PC-3 (cell line): Measurements from ENCODE around the gene RGS9. TPM values are rescaled to one million over a fixed set of nuclear protein-coding genes. Genes with fewer than 3 reads are reported as not detected.

Experiments used
- ATAC-seq: fragments of 200-7000 bp; cut with Tn5 transposase; 2 replicates; pipeline ENCODE4 v1.9.1; 2020; ENCODE audit warnings: mild to moderate bottlenecking, moderate library complexity
- BruUV-seq: library from RNA; stranded (reverse); fragments of 400-500 nt; replicated peaks from 2 replicates; lab custom pipeline; 2021; lab: Mats Ljungman, UMichigan
- CTCF ChIA-PET: fragments of 300-600 bp; sonication (Branson Sonifier 250); formaldehyde crosslinking; loops from one replicate; lab custom pipeline; 2022; ENCODE audit warnings: antibody characterized with exemption; lab: Charles Lee
- POLR2A ChIA-PET: fragments of 300-600 bp; sonication (Branson Sonifier 250); formaldehyde crosslinking; loops from one replicate; lab custom pipeline; 2022; ENCODE audit warnings: antibody characterized with exemption; ENCODE audit not compliant: unreplicated experiment; lab: Charles Lee
- DNase-seq: peaks from one replicate; pipeline ENCODE4 v3.0.0-alpha.2; 2015
- H2AFZ ChIP-seq: fragments of 300-600 bp; sonication (generic); 2 replicates; pipeline ENCODE4 v1.6.0; 2016; ENCODE audit warnings: antibody characterized with exemption, low read length
- H3F3A ChIP-seq: fragments of 300-600 bp; sonication (generic); one replicate; pipeline ENCODE4 v1.6.0; 2017; ENCODE audit warnings: antibody characterized with exemption, low read length, control low read depth, mild to moderate bottlenecking; ENCODE audit not compliant: unreplicated experiment
- H3K27ac ChIP-seq: fragments of 300-600 bp; sonication (generic); 2 replicates; pipeline ENCODE4 v1.5.1; 2016; ENCODE audit warnings: mild to moderate bottlenecking, low read length
- H3K27me3 ChIP-seq: fragments of 300-600 bp; sonication (generic); 2 replicates; pipeline ENCODE4 v1.6.1; 2016; ENCODE audit warnings: low read length, mixed read lengths
- H3K36me3 ChIP-seq: fragments of 300-600 bp; sonication (generic); 2 replicates; pipeline ENCODE4 v1.6.1; 2016; ENCODE audit warnings: low read depth, mixed run types, low read length, mixed read lengths
- H3K4me1 ChIP-seq: fragments of 300-600 bp; sonication (generic); 2 replicates; pipeline ENCODE4 v1.5.1; 2016; ENCODE audit warnings: low read length; ENCODE audit not compliant: insufficient read depth
- H3K4me2 ChIP-seq: fragments of 300-600 bp; sonication (generic); 2 replicates; pipeline ENCODE4 v1.6.0; 2016; ENCODE audit warnings: low read length
- H3K4me3 ChIP-seq: fragments of 300-600 bp; sonication (generic); 2 replicates; pipeline ENCODE4 v1.5.1; 2016; ENCODE audit warnings: mild to moderate bottlenecking, low read length, mixed read lengths
- H3K79me2 ChIP-seq: fragments of 300-600 bp; sonication (generic); 2 replicates; pipeline ENCODE4 v1.6.1; 2017; ENCODE audit warnings: low read length, mixed read lengths
- H3K9ac ChIP-seq: fragments of 300-600 bp; sonication (generic); 2 replicates; pipeline ENCODE4 v1.6.0; 2016; ENCODE audit warnings: mild to moderate bottlenecking, low read length
- H3K9me2 ChIP-seq: fragments of 300-600 bp; sonication (generic); replicated peaks from 2 replicates; pipeline ENCODE4 v1.6.1; 2016; ENCODE audit warnings: mixed run types, low read length, mixed read lengths
- H3K9me3 ChIP-seq: fragments of 300-600 bp; sonication (generic); 2 replicates; pipeline ENCODE4 v1.6.1; 2016; ENCODE audit warnings: low read length, mixed read lengths
- H4K20me1 ChIP-seq: fragments of 300-600 bp; sonication (generic); 2 replicates; pipeline ENCODE4 v1.6.1; 2016; ENCODE audit warnings: low read length, mixed read lengths
- EZH2 ChIP-seq: fragments of 300-600 bp; sonication (generic); IDR thresholded peaks from one replicate; pipeline ENCODE4 v1.6.1; 2017; ENCODE audit warnings: antibody characterized with exemption, mild to moderate bottlenecking, low read length; ENCODE audit not compliant: unreplicated experiment
- EZH2phosphoT487 ChIP-seq: fragments of 300-600 bp; sonication (generic); IDR thresholded peaks from 2 replicates; pipeline ENCODE4 v1.6.1; 2018; ENCODE audit warnings: mild to moderate bottlenecking, antibody characterized with exemption, low read length, borderline replicate concordance
- intact Hi-C: fragments of 100-400 bp; cut with micrococcal nuclease; formaldehyde crosslinking; loops from 2 replicates; pipeline ENCODE4 v1.9.0; 2023
- total RNA-seq: library from RNA; depleted of rRNA; stranded (reverse); fragments of >200 nt; gene quantifications from 2 replicates; pipeline ENCODE4 v1.2.3, GENCODE V29; 2014
- TF ChIP-seq, protein P1 (sequence below): fragments of 300-600 bp; sonication (generic); conservative IDR thresholded peaks from 2 replicates; pipeline ENCODE4 v1.5.1; 2017; ENCODE audit warnings: antibody characterized with exemption, low read depth, mild to moderate bottlenecking, low read length

Gene RGS9
- total RNA-seq, 1 experiment from 2014 or later: 2.7 TPM

DNA sequence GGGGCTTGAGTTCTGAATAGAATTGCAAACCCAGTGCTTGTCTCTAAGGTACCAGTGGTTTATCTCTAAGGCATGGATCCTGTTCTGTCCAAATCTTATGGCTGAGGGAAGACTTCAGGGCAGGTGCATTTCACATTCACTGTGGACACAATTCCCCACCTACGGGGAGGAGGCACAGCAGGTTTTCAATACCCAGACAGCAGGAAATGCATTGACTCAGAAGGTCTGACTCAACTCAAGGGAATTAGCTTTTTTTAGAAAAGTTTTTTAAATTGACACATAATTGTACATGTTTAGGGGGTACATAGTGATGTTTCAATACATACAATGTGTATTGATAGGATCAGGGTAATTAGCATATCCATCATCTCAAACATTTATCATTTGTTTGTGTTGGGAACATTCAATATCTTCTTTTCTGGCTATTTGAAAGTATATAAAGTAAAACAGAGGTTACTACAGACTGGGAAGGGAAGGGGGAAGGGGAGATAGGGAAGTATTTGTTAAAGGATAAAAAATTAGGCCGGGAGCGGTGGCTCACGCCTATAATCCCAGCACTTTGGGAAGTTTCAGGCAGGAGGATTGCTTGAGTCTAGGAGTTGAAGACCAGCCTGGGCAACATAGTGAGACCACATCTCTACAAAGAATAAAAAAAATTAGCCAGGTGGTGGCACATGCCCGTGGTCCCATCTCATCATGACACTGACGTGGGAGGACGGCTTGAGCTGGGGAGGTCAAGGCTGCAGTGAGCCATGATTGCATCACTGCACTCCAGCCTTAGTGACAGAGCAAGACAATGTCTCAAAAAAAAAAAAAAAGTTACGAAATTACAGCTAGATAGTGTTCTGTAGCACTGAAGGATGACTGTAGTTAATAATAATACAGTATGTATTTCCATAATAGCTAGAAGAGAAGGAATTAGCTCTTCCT, 54.9 kb downstream of the RGS9 start:
- Histone ChIP-seq H3K4me3 (peak overlapping the region; percentile 14; the same call in 1 of the 2 replicates), H2AFZ (peak overlapping the region; percentile 29), H3K9me3 (no peaks in the 10 kb centered on the region), H3K27me3 (no peaks in the 10 kb centered on the region), H3K9ac (peak overlapping the region; percentile 9; the same call in 1 of the 2 replicates), H3K4me1 (peaks cover 31% of the 10 kb centered on the region), H3F3A (peaks cover 8% of the 10 kb centered on the region), H4K20me1 (no peaks in the 10 kb centered on the region), H3K4me2 (peak overlapping the region; percentile 71), H3K9me2 (no peaks in the 10 kb centered on the region), H3K36me3 (no peaks in the 10 kb centered on the region), H3K27ac (peak overlapping the region; percentile 65), H3K79me2 (no peaks in the 10 kb centered on the region)
- ATAC-seq: peak; percentile 93
- intact Hi-C loops: no loop called here
- CTCF ChIA-PET: interaction anchor here (0.6 to 1.5 kb wide), 3 partner anchors 55 to 120 kb away, joined by 3 read pairs; partner anchors contain the start of gene RGS9
- no TSS peak for BruUV-seq
- POLR2A ChIA-PET: interaction anchor here (0.7 kb wide), 1 partner anchor 88 kb away, joined by 3 read pairs; no protein-coding TSS in a partner anchor
- peak; percentile 90 for DNase-seq
- TF ChIP-seq, protein P1, sequence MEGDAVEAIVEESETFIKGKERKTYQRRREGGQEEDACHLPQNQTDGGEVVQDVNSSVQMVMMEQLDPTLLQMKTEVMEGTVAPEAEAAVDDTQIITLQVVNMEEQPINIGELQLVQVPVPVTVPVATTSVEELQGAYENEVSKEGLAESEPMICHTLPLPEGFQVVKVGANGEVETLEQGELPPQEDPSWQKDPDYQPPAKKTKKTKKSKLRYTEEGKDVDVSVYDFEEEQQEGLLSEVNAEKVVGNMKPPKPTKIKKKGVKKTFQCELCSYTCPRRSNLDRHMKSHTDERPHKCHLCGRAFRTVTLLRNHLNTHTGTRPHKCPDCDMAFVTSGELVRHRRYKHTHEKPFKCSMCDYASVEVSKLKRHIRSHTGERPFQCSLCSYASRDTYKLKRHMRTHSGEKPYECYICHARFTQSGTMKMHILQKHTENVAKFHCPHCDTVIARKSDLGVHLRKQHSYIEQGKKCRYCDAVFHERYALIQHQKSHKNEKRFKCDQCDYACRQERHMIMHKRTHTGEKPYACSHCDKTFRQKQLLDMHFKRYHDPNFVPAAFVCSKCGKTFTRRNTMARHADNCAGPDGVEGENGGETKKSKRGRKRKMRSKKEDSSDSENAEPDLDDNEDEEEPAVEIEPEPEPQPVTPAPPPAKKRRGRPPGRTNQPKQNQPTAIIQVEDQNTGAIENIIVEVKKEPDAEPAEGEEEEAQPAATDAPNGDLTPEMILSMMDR: no peak
- TF ChIP-seq EZH2phosphoT487 (no peak), EZH2 (no peak)

DNA sequence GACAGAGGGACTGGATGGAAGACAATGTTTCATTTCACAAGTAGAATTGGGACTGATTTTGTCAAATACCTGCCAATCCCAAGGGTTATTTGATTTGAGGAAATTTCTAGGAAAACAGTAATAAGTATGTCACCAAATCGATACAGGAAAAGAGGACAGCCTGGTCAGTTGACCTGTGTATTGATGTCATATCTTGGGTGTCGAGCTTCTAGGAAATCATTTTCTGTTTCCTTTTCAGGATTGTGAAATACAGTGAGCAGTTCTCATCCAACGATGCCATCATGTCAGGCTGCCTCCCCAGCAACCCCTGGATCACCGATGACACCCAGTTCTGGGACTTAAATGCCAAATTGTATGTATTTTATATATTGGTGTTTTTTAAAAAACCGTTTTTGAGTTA, 56.1 kb downstream of the RGS9 start:
- H3K36me3 ChIP-seq: no peaks in the 10 kb centered on the region
- no peaks in the 10 kb centered on the region for H3K9me2 ChIP-seq
- no peak overlapping the region for H3K9ac ChIP-seq
- H3K4me2 ChIP-seq: no peak overlapping the region
- CTCF ChIA-PET: no interaction called here
- TF ChIP-seq EZH2 (no peak), EZH2phosphoT487 (no peak)
- TF ChIP-seq, protein P1: no peak
- no peak for DNase-seq
- POLR2A ChIA-PET: no interaction called here
- BruUV-seq: no TSS peak
- no peaks in the 10 kb centered on the region for H3K79me2 ChIP-seq
- no peak for ATAC-seq
- H4K20me1 ChIP-seq: no peaks in the 10 kb centered on the region
- H3K27me3 ChIP-seq: no peaks in the 10 kb centered on the region
- no peak overlapping the region for H3K4me3 ChIP-seq
- peaks cover 31% of the 10 kb centered on the region for H3K4me1 ChIP-seq
- no peak overlapping the region for H2AFZ ChIP-seq
- H3K9me3 ChIP-seq: no peaks in the 10 kb centered on the region
- intact Hi-C loops: no loop called here
- H3F3A ChIP-seq: peaks cover 8% of the 10 kb centered on the region
- no peak overlapping the region for H3K27ac ChIP-seq
